DMS53 treated with DMSO at 0.1 percent for 48 hours (cell line): Measurements from ENCODE around the gene MRPS12.
A peak's percentile ranks its signal among the peaks of the same experiment; 100 is the strongest.

Experiments used
- DNase-seq: peaks from one replicate; lab custom pipeline; 2025; ENCODE audit not compliant: unreplicated experiment; lab: John Stamatoyannopoulos, UW

MRPS12 gene

DNA sequence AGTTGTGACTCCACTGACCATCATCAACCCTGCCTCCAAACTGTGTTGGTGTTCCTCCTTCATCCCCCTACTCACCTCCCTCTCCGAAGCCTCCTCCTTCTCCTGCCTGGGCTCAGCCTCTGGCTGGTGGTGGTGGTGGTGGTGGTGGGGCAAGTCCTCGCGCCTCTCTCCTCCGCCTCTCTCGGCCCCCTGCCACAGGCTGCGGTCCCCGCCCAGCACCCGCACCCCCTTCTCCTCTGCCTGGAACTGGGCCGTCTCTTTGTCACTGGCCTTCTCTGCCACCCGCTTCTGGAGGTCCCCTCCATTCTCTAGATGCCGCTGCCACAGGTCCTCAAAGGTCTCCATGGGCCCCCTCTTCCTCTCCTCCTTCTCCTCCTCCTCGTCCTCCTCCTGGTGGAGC lies 20.3 kb upstream of the MRPS12 start:
- no peak for DNase-seq

DNA sequence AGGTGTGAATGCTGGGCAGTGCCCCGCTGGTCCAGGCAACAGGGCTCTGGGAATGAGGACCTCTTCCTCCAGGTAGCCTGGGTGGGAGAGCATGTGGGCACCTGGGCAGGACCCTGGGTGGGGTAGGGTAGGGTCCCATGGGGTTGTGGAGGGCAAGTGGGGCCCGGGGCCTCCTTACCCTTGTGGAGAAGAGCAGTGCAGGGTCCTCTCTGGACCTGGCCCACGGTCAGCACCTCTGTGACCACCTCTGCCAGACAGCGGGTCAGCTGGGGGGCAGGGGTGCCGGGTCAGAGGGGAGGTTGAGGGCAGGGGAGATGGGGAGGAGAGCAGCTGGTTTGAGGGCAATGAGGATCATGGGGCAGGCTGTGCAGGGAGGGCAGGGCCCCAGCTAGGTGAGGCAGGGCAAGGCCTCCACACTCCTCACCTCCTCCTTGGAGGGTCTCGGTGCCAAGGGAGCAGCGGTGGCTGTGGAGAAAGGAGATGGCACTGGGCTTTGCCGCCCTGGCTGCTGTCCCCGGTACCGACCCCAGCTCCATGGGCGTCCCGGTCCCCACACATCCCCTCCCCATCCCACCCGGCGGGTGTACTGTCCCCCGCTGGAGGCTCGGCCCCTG lies 19.2 kb upstream of the MRPS12 start:
- DNase-seq: no peak

DNA sequence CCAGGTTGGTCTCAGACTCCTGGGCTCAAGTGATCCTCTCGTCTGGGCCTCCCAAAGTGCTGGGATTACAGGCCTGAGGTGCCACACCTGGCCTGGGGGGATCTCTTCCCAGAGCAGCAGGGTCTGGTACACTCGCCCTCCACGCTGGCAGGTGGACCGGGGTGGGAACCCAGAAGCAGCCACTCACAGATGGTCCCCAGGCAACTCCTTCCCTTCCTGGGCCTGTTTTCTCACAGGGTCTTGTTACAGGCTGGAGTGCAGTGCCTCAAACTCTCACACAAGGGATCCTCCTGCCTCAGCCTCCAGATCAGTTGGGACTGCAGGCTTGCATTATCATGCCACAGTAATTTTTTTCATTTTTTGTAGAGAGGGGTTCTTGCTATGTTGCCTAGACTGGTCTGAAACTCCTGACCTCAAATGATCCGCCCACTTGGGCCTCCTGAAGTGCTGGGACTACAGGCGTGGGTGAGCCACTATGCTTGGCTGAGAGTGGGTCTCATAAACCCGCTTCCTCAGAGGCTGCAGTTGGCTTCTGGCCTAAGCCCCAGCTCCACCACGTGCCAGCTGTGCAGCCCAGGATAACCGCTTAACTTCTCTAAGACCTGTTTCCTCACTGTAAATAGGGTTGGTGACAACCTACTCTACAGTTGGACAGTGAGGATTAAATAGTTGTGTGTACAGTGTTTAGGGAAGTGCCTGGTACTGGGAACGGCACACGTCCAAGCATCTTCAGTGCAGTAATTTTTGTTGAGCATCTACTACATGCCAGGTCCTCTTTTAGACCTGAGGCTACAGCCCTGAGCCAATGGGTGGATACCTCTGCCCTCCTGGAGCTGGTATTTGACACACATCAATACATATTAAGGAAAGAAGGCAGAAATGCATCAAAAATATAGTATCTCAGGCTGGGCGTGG lies 17.9 kb upstream of the MRPS12 start:
- no peak for DNase-seq

- no peak for DNase-seq
Observed at GRCh38 chr19:38913958-38914357, 16.8 kb upstream of the MRPS12 start.

GRCh38 chr19:38915329-38916321 lies 15.1 kb upstream of the MRPS12 start:
- no peak for DNase-seq

GRCh38 chr19:38917516-38917915 lies 13.2 kb upstream of the MRPS12 start:
- no peak for DNase-seq

GRCh38 chr19:38917921-38918491 lies 12.7 kb upstream of the MRPS12 start:
- no peak for DNase-seq

DNA sequence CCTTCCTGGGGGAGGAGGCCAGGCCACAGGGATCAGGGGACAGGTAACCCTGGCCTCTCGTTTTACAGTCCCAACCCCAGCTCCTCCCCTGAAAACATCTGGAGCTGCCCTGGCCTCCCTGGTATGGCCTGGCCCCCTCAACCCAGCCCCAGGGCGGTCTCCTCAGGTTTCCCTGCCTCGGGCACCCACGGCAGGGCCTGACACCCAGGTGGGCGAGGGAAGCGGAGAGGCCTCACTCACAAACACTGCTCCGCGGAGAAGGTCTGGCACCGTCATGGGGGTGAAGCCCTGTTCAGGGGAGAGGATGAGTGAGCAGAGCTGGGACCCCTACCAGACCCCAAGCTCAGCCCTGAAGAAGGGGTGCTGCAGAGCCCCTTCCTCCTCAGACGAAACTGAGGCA lies 12.2 kb upstream of the MRPS12 start:
- no peak for DNase-seq

DNA sequence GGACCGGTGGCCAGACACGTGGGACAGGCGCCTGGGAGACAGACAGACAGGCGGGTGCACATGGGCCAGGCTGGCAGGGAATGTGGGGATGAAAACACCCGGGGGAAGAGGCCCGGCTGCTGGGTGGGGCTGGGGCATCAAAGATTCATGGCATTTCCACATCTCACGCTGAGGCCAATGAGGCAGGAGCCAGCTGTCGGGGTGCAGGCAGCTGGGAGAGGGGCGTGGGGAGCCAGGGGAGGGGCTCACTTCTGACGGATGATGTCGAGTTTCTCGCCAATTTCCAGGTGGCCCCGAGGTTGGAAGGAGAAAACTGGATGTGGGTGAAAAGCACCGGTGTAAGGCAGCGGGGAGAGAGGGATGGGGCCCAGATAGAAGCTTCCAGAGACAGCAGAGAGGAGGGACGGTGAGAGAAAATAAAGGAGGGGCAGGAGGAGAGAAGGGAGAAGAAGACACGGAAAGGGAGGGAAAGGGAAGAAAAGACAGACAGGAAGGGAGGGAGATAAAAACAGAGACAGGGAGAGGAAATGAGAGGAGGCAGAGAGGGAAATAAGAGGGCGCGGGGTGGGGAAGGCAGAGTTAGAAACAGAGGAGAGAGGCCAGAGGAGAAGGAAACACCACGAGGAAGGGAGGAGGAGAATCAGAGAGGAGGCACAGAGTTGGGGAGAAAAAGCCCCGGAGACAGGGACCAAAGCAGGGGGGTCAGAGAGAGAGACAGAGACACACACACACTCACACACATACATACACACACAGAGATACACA lies 10.7 kb upstream of the MRPS12 start:
- no peak for DNase-seq

GRCh38 chr19:38920602-38921419 lies 9.9 kb upstream of the MRPS12 start:
- no peak for DNase-seq

- no peak for DNase-seq
Observed at GRCh38 chr19:38921420-38922274, 9.1 kb upstream of the MRPS12 start.

DNA sequence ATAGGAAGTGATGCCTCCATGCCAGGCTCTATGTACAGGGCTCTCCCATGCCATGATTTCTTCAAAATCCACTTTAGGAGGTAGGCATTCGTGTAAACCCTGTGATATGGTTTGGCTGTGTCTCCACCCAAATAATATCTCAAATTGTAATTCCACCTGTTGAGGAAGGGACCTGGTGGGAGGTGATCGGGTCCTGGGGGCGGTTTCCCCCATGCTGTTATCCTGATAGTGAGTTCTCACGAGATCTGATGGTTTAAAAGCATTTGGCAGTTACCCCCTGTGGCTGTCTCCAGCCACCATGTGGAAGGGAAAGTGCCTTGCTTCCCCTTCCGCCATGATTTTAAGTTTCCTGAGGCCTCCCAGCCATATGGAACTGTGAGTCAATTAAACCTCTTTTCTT lies 8.3 kb upstream of the MRPS12 start:
- DNase-seq: no peak

DNA sequence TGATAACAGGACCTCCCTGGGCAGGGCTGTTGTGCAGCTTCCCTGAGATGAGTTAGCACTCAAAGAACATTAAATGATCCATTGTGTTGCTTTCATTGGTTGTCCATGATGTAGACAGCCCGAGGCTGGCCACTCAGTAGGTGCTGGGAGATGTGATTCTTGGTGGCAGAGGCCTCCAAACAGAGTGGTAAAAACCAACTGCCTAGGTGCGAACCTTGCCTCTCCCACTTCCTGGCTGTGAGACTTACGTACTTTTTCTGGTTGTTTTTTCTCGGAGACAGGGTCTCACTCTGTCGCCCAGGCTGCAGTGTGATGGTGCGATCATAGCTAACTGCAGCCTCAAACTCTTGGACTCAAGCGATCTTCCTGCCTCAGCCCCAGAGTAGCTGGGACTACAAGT lies 6.4 kb upstream of the MRPS12 start:
- DNase-seq: no peak

DNA sequence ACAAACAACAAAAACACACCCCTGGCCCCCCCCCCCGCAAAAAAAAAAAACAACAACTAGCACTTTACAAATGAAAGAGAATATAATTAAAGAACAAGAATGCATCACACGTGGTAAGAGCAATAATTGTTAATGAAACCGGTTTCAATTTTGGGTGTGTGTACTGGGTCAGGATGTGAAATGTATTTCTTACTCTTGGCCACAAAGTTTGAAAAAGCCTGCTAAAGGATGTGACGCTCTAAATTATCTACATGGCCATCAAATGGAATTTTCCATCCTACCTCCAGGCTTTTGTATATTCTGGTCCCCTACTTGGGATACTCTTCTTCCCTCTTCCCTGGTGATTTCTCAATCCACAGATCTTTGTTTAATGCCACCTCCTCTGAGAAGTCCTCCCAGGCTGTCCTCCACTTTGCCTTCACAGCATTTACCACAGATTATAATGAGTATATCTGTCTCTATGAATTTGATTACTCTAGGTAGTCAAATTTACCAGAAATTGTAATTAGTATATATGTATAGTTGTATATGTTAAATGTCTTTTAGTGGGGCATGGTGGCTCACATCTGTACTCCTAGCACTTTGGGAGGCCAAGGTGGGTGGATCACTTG lies 2.2 kb upstream of the MRPS12 start:
- no peak for DNase-seq

GRCh38 chr19:38929929-38930775 lies 592 bp upstream of the MRPS12 start, which contains the start of gene SARS2:
Gene SARS2, minus strand, starts transcription at chr19:38930763. Its CDS starts 27 bp downstream, at chr19:38930736.
- peak; percentile 98 for DNase-seq

DNA sequence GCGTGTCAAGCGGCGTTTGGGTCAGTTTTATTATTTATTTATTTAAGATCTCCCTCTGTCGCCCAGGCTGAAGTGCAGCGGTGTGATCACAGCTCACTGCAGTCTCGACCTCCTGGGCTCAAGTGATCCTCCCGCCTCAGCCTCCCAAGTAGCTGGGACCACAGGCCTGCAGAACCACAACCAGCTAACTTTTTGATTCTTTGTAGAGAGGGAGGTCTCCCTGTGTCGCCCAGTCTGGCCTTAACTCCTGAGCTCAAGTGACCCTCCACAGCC lies 713 bp downstream of the MRPS12 start:
- DNase-seq: no peak

GRCh38 chr19:38932425-38933179 lies 1.9 kb downstream of the MRPS12 start:
- no peak for DNase-seq
